ENCODE data around the gene PTPRG. TPM values are rescaled to one million over a fixed set of nuclear protein-coding genes. Genes with fewer than 3 reads are reported as not detected.

PTPRG gene
- total RNA-seq, 3 donors from 2014 or later (not counting 1 experiment from before 2014, with no cell fraction given) = 1.0 to 2.9 (median 2.5) TPM

DNA sequence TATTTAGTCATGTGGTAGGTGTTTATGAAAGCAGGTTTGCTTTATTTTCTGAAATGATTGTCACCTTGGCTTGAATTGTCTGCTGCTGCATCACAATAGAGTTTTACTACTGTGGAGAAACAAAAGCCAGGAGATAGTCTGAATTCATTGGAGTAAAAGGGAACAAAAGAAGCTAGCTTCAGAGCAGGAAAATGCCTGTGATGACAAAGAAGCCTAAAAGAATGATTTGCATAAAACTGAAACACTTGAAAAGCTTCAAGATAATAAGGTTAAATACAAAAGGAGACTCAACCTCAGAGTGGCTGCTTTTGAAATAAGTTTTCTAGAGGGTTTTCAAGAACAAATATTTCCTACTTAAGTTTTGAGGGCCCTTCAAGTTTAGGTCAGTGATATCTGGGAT lies 138.3 kb downstream of the PTPRG start:
- H3K9me3 Mint-ChIP-seq = peaks cover 0 to 1% of the 10 kb centered on the region in 2 donors
- H3K27me3 Mint-ChIP-seq (ENCODE audit: low read depth in 2 of 2) = no peaks in the 10 kb centered on the region
- no peak for DNase-seq
- TF ChIP-seq, protein P1, sequence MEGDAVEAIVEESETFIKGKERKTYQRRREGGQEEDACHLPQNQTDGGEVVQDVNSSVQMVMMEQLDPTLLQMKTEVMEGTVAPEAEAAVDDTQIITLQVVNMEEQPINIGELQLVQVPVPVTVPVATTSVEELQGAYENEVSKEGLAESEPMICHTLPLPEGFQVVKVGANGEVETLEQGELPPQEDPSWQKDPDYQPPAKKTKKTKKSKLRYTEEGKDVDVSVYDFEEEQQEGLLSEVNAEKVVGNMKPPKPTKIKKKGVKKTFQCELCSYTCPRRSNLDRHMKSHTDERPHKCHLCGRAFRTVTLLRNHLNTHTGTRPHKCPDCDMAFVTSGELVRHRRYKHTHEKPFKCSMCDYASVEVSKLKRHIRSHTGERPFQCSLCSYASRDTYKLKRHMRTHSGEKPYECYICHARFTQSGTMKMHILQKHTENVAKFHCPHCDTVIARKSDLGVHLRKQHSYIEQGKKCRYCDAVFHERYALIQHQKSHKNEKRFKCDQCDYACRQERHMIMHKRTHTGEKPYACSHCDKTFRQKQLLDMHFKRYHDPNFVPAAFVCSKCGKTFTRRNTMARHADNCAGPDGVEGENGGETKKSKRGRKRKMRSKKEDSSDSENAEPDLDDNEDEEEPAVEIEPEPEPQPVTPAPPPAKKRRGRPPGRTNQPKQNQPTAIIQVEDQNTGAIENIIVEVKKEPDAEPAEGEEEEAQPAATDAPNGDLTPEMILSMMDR (IDR thresholded peaks at IDR 0.05) = no peak
- Histone ChIP-seq H3K4me3 (ENCODE audit: low read length) (no peak overlapping the region), H3K36me3 (ENCODE audit: control insufficient read depth, insufficient read depth, low read length) (no peaks in the 10 kb centered on the region), H3K27me3 (ENCODE audit: control insufficient read depth, insufficient read depth, low read length) (no peaks in the 10 kb centered on the region), H3K9me3 (ENCODE audit: control insufficient read depth, insufficient read depth, low read length) (no peaks in the 10 kb centered on the region), H3K27ac (ENCODE audit: low read length) (no peak overlapping the region), H3K4me1 (ENCODE audit: control insufficient read depth, insufficient read depth, low read length) (no peaks in the 10 kb centered on the region)
- H3K4me1 Mint-ChIP-seq = no peaks in the 10 kb centered on the region
- H3K27ac Mint-ChIP-seq = no peak overlapping the region
- intact Hi-C loops (cut with micrococcal nuclease) = no loop called here
- ATAC-seq = no peak
- no peaks in the 10 kb centered on the region for H3K36me3 Mint-ChIP-seq
- H3K4me3 Mint-ChIP-seq = no peak overlapping the region

DNA sequence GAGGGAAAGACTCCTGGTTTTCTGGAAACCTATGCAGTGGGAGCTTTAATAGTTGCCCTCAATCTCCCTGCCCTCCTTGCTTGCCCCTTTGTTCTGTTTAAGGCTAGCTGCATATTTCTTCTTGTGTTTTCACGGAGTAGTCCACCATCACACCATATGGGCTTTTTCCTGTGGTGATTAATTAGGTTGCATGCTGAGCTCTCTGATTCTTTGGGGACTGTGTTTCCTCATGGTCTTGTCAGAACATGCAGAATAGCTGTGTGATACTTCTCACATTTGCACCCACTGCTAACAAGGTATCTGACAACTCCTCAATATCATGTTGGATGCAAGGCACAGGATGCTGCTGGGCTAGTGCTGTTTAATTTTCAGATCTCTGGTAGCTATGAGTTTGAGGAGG lies 139.6 kb downstream of the PTPRG start:
- intact Hi-C loops (cut with micrococcal nuclease) = no loop called here
- TF ChIP-seq, protein P1 (IDR thresholded peaks at IDR 0.05) = no peak
- no peak overlapping the region for H3K27ac ChIP-seq (ENCODE audit: low read length)
- no CpG with 5 or more reads among the region's 1 CpG for WGBS (ENCODE audit: insufficient coverage)
- Mint-ChIP-seq H3K27me3 (ENCODE audit: low read depth in 2 of 2) (no peaks in the 10 kb centered on the region), H3K4me3 (no peak overlapping the region), H3K9me3 (peaks cover 0 to 2% of the 10 kb centered on the region in 2 donors), H3K27ac (no peak overlapping the region), H3K36me3 (no peaks in the 10 kb centered on the region), H3K4me1 (no peaks in the 10 kb centered on the region)
- no peaks in the 10 kb centered on the region for H3K9me3 ChIP-seq (ENCODE audit: control insufficient read depth, insufficient read depth, low read length)
- ATAC-seq (no peak), DNase-seq (no peak)
- no peaks in the 10 kb centered on the region for H3K27me3 ChIP-seq (ENCODE audit: control insufficient read depth, insufficient read depth, low read length)
- no peaks in the 10 kb centered on the region for H3K36me3 ChIP-seq (ENCODE audit: control insufficient read depth, insufficient read depth, low read length)
- H3K4me1 ChIP-seq (ENCODE audit: control insufficient read depth, insufficient read depth, low read length) = no peaks in the 10 kb centered on the region
- H3K4me3 ChIP-seq (ENCODE audit: low read length) = no peak overlapping the region

DNA sequence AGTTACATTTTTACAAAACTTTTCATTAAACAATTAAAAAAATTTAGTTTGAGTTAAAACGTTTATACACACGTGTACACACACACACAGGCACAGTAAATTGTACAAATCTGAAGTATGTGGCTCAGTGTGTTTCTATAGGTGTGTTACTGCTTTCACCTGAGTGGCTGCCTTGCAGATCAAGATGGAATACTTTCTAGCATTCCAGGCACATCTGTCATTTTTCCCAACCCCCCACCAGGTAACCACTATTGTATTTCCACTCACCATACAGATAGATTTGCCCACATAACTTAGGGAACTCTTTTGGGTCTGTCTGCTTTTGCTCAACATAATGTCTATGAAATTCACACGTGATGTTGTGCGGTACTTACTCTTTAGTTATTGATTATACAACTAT lies 141.1 kb downstream of the PTPRG start:
- 80% methylated on average over 2 of the region's 4 CpGs for WGBS (ENCODE audit: insufficient coverage)
- no peaks in the 10 kb centered on the region for H3K27me3 Mint-ChIP-seq (ENCODE audit: low read depth in 2 of 2)
- H3K9me3 Mint-ChIP-seq = peaks cover 0 to 2% of the 10 kb centered on the region in 2 donors
- Histone ChIP-seq H3K4me3 (ENCODE audit: low read length) (no peak overlapping the region), H3K27me3 (ENCODE audit: control insufficient read depth, insufficient read depth, low read length) (no peaks in the 10 kb centered on the region), H3K36me3 (ENCODE audit: control insufficient read depth, insufficient read depth, low read length) (no peaks in the 10 kb centered on the region), H3K9me3 (ENCODE audit: control insufficient read depth, insufficient read depth, low read length) (no peaks in the 10 kb centered on the region), H3K27ac (ENCODE audit: low read length) (no peak overlapping the region), H3K4me1 (ENCODE audit: control insufficient read depth, insufficient read depth, low read length) (no peaks in the 10 kb centered on the region)
- no peaks in the 10 kb centered on the region for H3K36me3 Mint-ChIP-seq
- no peaks in the 10 kb centered on the region for H3K4me1 Mint-ChIP-seq
- no peak for DNase-seq
- H3K4me3 Mint-ChIP-seq = no peak overlapping the region
- ATAC-seq = no peak
- TF ChIP-seq, protein P1 (IDR thresholded peaks at IDR 0.05) = no peak
- H3K27ac Mint-ChIP-seq = no peak overlapping the region
- intact Hi-C loops (cut with micrococcal nuclease) = no loop called here

DNA sequence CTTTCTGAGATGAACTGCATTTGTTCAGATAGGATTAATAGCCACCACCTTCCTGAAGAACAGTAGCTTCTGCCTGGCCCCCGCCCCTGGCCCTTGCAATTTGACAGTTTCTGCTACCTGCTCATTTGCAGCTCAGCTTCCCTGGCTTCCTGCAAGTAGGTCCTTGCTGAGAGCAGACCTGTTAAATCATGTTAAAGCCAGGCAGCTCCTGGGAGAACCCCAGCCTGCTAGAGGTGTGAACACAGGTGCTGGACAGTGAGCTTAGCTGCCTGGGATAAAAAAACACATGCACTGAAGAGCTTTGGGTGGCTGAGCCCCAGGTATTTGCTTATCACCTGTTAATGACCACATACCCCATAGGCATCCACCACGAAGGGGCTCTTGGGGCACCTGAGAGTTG lies 143.4 kb downstream of the PTPRG start:
- H3K36me3 Mint-ChIP-seq = no peaks in the 10 kb centered on the region
- no peak for ATAC-seq
- no peaks in the 10 kb centered on the region for H3K27me3 Mint-ChIP-seq (ENCODE audit: low read depth in 2 of 2)
- no peak overlapping the region for H3K27ac Mint-ChIP-seq
- H3K4me3 Mint-ChIP-seq = no peak overlapping the region
- intact Hi-C loops (cut with micrococcal nuclease) = no loop called here
- Histone ChIP-seq H3K4me1 (ENCODE audit: control insufficient read depth, insufficient read depth, low read length) (no peaks in the 10 kb centered on the region), H3K27me3 (ENCODE audit: control insufficient read depth, insufficient read depth, low read length) (no peaks in the 10 kb centered on the region), H3K9me3 (ENCODE audit: control insufficient read depth, insufficient read depth, low read length) (no peaks in the 10 kb centered on the region), H3K27ac (ENCODE audit: low read length) (no peak overlapping the region), H3K36me3 (ENCODE audit: control insufficient read depth, insufficient read depth, low read length) (no peaks in the 10 kb centered on the region), H3K4me3 (ENCODE audit: low read length) (no peak overlapping the region)
- 72% methylated on average over 2 of the region's 2 CpGs for WGBS (ENCODE audit: insufficient coverage)
- DNase-seq = no peak
- H3K4me1 Mint-ChIP-seq = no peaks in the 10 kb centered on the region
- H3K9me3 Mint-ChIP-seq = peaks cover 0 to 2% of the 10 kb centered on the region in 2 donors
- TF ChIP-seq, protein P1 (IDR thresholded peaks at IDR 0.05) = no peak

Measured in natural killer cell (primary cell).